Umbilical cord (tissue), 2 donors: ENCODE results near the gene PACRG. TPM values are rescaled to one million over a fixed set of nuclear protein-coding genes. Genes with fewer than 3 reads are reported as not detected.
A peak's percentile ranks its signal among the peaks of the same experiment; 100 is the strongest.

Source experiments
- DNase-seq: peaks from one replicate; pipeline ENCODE4 v3.0.0-alpha.2; 2015; ENCODE audit warnings: low spot score
- total RNA-seq: library from RNA; depleted of rRNA; stranded (reverse); fragments of >200 nt; gene quantifications from one replicate; pipeline ENCODE4 v1.2.3, GENCODE V29; 2014; ENCODE audit warnings: low replicate concordance; ENCODE audit not compliant: insufficient read depth

The PACRG gene
- total RNA-seq, 1 donor from 2014 or later: 0.96 TPM

DNA sequence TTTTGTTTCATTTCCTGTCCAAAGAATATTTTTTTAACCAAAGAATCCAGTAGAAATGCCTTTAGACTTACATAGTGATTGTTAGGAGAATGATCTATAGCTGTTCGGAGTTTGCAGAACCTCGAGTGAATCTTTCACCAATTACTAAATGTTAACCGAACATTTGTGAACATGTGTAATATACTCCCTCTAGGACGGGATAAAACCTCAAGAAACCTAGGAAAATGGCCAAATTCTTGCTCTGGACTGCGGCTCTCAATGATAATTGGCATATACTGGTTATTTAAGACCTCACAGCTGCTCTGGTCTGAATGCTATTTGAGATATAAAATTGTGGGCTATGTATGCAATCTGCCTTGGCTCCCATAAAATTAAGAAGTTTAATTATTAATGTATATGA lies 137.1 kb downstream of the PACRG start:
- no peak for DNase-seq

DNA sequence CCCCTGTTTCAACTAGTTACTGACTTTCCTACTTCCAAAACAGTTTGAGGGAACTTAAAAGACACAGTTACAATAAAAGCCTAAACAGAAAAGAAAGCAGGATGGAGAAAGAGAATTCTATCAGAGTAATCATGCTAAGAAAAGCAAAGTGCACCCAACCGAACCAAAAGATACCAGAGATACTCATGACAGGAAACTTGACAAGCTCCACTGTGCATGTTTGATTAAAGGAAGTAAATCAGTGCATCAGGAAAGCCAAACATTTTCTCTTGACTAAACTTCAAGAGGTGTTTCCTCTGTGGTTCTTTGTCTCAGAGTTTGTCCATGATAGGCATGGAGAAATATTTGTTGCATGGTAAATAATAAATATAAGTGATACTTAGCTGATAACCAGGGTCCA lies 138.9 kb downstream of the PACRG start:
- no peak for DNase-seq

DNA sequence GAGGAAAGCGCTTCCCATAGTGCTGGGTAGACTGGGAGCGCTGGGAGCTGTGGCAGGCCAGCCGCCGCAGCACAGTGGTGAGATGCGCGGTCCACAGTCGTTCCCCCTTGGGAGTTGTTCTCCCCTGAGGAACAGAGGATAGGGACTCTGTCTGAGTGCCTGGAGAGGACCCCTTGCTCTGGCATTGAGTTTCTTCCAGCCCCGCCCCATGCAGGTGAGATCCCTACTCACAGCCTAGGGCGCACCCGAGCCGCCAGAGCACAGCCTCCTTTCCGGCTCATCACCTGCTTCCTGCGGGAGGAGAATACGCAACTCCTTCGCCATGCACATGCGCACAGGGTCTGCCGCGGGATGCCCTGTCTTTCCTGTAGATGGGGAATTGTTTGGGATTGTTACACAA lies 140.6 kb downstream of the PACRG start:
- no peak for DNase-seq

DNA sequence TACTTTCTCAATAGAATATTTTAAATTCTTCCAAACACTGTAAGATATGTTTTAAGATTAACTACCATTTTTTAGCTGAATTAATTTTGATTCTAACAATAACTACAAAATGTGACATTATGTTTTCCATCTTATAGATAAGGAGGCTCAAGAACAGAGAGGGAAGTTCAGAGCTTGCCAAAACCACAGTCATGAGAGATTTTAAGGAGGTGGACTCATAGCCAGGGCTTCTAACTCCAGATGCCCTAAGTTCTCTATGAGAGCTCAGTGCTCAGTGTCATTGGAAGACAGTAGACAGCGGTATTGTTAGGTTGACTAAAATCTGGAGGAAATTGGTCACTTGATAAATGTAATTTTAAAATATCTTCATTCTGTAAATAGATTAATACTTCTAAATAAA lies 144.2 kb downstream of the PACRG start:
- peak; percentile 15 for DNase-seq

DNA sequence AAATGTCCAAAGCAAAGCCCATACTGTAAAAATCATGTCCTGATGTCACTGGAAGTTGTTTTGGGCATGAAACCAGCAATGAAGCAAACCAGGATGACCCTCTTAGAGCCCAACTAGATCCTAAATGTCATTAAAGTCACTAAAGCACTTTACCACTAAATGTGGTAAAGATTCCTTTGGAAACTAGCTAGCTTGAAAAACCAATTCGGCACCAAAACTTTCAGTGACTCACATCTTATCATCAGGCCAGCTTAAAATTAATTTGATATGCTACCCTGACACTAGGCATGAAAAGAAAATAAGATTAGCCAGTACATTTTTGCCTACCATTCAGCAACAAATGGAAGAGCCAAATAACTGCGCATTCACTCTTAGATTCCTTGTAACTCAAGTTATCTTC lies 145.8 kb downstream of the PACRG start:
- no peak for DNase-seq

DNA sequence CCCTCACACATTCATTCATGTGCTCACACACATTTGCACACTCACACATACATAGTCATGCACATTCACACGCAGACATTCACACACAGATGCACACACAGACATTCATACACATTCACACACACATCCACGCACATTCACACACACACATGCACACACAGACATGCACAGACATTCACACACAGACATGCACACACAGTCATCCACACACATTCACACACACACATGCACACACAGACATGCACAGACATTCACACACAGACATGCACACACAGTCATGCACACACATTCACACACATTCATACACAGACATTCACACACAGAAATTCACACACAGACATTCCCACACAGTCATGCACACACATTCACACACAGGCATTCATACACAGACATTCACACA lies 147.3 kb downstream of the PACRG start:
- DNase-seq: no peak

DNA sequence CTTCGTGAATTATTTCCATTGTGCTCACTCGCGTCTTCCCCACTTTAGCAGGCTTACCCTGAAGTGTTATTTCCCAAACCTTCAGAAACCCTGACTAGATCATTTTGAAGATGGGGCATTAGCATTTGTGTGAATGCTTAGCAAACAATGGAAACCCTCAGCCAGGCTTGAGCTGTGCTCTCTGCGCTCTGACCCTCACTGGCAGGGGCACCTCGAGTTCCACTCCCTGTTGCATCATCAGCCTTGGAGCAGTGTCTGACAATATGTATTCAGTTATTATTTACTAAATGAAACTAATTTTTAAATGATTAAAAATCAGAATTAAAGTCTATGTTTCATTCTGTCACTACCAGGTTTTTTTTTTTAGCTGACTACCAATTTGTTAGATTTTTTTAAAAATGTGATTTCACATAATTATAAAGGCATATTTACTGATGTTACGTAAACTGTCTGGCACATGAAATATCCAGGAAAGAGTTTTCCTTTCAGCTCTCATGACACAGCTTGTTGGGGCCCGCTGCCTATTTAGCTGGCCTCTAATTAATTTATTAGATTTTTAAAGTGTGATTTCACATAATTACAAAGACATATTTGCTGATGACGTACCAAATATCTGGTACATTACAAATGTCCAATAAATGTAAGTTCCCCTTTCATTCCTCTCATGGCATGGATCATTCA lies 155.2 kb downstream of the PACRG start:
- no peak for DNase-seq

DNA sequence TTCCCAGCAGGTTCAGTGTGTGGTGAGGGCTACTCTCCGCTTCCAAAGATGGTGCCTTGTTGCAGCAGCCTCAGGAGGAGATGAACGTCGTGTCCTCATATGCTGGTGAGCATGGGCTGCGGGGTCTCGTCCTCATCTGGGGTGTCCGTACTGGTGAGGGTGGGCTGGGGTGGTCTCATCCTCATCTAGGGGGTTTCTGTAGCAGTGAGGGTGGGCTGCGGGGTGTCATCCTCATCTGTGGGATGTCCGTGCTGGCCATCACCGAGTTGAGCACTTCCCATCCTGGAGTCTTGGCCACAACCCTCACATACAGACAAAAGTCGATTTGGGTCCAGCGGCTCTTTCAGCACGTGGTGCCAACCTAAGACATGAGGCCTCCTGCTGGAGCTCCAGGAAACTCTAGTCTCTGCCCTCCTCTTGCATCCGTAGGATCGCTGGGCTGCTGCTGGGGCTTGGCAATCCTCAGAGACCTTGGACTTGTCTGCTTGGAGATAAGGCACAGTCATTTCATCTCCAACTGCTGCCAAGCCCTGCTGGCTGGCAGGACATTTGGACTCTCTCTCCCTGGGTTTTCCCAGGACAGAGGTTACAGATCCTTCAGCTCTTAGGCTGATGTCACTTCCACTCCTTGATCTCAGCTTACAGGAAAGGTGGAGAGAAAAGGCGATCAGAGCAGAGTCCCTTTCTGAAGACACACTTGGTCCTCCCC lies 160.4 kb downstream of the PACRG start:
- DNase-seq: no peak

DNA sequence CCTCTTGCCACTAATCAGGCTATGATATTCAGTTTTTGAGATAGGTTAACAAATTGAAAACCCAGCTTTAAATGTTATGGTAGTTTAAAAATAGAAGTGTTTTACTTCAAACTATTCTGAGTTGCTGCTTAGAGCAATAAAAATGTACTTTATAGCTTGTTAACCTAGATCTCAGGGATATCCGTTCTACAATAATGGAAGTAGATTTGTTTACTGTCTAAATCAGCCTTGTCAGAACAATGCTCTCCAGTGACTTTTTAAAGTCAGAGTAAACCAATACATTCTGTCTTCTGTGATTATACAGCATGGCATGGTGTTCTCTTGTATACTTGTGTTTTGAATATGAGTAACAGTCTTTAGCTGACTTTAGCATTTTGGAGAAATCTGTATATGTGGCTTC lies 161.5 kb downstream of the PACRG start:
- DNase-seq: no peak

DNA sequence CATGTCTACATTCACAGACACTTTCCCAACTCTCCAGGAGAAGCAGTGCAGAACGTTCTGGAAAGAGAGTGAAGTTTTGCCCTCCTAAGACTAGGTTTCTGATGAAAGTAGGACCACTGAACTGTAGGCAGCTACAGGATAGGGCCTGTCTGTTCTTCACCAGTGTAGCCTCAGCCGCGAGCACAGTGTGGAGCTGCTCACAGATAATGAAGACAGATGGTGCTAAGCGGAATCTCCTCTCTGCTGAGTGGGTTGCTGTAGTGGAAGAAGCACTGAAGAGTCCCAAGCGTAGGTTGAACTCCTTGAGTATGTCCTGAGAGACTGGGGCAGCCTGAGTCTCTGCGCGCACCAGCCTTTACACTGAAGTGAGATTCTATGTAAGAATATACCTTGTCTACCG lies 170.2 kb downstream of the PACRG start:
- no peak for DNase-seq

DNA sequence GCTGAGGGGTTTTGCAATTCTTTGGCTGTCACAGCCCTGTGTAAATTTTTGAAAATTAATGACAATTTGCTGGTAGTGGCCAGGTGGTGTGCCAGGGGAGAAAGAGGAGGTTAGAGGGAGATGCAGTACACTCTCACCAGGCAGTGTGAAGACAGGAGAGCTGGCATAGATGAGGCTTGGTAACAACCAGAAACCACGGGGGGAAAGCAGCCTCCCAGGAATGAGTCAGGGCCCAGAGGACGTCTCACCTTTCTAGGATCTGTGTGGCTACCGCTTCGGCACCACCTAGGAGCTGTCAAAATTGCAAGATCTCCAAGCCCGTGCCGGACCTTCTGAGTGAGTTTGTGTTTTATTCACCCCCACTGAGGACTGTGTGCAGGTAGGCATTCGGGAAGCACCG lies 171.4 kb downstream of the PACRG start:
- DNase-seq: no peak

DNA sequence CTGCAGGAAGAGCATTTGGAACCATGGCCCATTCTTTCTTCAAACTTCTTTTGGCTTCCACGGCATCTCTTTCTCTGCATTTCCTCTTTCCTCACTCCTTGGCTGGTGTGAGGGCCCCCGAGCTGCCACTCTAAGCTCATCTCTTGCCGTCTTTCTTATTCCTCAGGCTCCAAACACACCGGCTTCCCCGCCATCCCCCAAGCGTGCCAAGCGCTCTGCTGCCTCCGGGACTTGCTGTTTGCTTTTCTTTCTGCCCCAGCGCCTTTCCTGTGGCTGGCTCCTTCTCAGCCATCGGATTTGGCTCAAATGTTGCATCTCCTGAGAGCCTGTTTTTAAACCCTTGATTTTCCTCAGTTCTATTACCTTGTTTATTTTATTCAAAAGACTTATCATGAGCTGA lies 172.7 kb downstream of the PACRG start:
- no peak for DNase-seq

DNA sequence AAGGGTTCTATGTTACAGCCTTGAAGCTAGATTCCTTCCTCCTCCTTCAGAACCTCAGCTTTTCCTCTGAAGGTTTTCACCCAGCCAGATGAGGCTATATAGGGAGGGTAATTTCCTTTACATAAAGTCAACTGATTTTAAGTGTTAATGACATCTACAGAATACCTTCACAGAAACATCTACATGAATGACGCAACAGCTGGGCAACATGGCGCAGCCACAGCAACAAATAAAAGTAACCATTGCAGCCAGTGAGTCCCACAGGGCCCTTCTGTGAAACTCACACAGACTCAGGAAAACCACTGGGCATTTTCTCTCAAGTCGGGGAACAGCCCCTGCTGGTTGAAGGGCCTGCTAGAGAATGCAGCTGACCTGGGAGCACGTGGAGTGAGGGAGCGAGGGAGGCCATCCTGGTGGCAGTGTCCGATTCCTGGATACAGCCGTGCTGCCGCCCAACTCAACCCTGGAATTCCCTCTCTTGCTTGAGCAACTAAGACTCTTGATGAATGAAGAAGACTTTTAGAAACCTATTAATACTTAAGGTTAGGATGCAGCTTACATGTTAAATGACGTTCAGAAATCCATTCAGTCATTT lies 176.4 kb downstream of the PACRG start:
- no peak for DNase-seq

DNA sequence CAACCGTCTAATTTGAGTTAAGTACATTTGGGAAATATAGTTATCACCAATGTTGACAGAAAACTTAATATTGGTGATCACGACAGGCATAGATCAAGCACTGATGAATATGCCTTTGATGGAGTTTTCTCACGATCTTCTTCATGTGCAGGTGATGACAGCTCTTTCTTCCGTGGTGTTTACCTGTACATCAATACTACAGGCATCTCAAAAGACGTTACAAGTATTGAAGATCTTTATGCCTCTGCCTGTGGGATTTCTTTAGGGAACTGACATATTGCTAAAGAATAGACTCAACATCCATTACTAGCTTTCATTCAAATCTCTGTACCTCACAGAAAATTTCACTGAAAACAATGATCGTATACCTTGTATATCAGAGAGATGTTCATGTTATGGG lies 178.7 kb downstream of the PACRG start:
- no peak for DNase-seq

DNA sequence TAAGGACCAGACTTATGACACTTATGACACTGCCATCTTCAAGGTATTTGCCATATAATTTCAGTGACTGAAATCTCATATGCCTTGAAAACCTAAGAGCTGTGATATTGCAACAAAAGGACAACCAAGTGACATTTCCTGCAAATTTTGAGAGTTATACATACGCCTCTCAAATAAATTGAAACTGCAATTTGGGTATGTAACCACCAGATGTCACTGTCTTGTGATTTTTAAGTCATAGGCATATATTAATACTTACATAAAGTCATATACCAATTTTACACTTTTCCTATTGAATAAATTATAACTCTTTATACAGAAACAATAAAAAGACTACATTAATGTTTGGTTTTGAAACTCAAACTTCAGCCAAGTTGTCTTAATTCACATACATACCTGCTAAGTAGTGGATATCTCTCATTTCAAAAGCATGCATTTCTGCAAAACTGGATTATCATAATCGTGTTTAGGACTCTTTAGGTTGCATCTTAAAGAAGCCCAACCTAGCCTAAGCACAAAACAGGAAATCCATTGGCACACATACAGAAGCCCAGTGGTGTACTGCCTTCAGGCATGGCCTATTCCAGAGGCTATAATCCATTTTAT lies 180.2 kb downstream of the PACRG start:
- DNase-seq: no peak

DNA sequence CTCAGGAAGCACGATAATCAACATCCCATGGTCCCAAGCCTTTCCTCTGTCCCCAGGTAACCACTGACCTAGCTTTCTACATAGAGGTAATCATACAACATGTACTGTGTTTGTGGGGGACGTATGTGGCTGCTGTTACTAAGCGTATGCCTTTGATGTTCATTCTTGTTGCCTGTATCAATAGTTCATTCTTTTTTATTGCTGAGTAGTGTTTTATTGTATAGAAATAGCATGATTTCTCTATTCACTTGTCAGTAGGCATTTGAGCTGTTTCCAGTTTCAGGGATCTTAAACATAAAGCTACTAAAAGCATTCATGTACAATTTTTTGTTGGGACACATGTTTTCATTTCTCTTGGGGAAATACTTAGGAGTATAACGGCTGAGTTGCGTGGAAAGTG lies 185.4 kb downstream of the PACRG start:
- no peak for DNase-seq

DNA sequence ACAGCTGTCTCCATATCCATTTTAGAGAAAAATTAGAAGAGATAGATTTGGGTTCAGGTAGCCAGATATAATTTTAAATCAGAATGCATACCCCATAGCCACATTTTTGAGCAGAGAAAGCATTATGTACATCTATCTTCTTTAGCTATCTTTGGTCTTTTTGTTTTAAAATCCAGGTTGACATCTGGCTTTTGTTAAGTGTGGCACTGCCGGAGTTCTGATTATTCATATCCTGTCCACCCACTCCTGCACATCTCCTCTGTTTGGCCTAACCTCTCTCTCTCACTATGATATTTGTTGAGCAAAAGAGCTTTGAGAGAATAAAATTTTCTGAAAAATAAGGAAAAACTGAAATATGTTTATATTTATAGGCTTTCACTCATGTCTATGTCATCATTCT lies 189.7 kb downstream of the PACRG start:
- no peak for DNase-seq

DNA sequence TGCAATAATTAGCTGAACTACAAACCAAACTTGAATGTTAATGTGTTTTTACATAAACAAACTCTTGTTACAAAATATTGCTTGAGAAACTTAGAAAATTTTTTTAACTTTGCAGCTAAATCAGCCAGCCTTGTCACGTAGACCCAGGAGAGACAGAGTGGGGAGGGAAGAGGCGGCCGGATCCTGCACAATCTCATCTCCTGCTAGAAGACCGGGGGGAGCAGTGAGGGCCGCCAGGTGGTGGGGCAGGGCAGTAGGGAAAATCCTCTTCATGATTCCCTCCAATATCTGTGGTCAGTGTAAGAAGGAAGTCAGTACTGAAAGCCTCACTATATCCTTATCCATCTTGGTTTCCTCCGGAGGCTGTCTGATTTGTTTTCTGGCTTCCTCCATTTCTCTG lies 193.3 kb downstream of the PACRG start:
- no peak for DNase-seq

DNA sequence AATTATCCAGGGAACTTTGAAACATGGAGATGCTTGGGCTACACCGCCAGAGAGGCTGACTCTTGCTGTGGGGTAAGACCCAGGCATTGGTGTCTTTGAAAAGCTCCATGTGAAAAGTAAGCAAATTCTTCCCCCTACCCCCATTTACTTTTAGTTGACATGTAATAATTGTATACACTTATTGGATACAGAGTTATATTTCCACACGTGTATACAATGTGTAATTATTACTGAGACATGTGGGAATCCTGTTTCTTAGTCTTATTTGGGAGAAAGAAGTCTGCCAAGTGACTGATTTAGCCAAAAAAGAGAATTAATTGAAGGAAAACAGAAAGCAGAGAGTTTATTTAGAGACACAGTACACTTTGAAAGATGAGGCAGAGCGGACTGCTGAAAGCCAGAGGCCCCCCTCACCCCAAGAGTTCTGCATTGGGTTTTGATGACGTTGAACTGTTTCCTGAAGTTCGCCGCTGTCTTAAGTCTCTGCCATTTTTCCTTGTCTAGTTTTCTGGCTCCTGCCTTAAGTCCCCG lies 193.8 kb downstream of the PACRG start:
- no peak for DNase-seq

DNA sequence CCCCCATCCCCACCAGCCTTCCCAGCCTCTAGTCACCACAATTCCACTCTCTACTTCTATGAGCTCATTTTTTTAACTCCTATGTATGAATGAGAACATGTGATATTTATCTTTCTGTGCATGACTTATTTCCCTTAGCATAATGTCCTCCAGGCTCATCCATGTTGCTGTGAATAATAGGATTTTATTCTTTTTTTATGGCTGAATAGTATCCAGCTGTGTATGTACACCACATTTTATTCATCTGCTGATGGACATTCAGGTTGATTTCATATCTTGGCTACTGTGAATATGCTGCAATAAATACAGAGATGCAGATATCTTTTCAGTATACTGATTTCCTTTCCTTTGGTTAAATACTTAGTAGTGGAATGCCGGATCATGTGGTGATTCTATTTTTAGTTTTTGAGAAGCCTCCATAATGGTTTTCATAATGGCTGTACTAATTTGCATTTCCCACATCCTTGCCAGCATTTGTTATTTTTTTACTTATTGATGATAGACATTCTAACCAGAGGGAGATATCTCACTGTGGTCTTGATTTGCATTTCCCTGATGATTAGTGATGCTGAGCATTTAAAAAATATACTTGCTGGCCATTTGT lies 194.9 kb downstream of the PACRG start:
- DNase-seq: no peak

DNA sequence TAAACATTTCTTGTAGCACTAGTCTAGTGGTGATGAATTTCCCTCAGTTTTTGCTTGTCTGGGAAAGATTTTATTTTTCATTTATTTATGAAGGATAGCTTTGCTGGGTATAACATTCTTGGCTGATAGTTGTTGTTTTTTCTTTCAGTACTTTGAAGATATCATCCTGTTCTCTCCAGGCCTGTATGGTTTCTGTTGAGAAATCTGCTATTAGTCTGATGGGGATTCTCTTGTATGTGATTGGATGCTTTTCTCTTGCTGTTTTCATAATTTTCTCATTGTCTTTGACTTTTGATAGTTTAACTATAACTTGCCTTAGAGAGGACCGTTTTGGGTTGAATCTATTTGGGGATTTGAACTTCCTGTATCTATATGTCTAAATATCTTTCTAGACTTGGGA lies 207.1 kb downstream of the PACRG start:
- DNase-seq: no peak

DNA sequence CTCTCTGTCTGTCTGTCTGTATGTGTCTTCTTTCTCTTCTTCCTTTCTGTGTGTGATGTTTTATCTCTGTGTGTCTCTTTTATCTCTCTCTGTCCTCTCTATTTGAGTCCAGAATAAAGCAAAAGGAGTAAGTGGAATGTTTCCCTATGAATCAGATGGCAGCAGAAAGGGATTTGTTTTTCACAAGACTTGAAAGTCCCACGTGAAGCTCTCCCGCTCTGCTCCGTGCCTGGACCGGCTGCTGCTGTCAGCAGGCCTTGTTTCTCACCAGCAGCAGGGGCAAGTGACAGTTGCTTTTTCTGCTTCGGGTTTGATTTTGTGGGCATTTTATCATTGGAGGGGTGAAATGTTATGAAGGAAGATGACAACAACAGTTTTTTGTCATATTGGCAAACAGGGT lies 212.7 kb downstream of the PACRG start:
- peak; percentile 6 for DNase-seq
